HS-5 (cell line): ENCODE measurements around the gene RTL10.

ENCODE experiments used
- DNase-seq: peaks from one replicate; pipeline ENCODE4 v3.0.0-alpha.2; 2012; ENCODE audit warnings: low read depth

Gene RTL10

DNA sequence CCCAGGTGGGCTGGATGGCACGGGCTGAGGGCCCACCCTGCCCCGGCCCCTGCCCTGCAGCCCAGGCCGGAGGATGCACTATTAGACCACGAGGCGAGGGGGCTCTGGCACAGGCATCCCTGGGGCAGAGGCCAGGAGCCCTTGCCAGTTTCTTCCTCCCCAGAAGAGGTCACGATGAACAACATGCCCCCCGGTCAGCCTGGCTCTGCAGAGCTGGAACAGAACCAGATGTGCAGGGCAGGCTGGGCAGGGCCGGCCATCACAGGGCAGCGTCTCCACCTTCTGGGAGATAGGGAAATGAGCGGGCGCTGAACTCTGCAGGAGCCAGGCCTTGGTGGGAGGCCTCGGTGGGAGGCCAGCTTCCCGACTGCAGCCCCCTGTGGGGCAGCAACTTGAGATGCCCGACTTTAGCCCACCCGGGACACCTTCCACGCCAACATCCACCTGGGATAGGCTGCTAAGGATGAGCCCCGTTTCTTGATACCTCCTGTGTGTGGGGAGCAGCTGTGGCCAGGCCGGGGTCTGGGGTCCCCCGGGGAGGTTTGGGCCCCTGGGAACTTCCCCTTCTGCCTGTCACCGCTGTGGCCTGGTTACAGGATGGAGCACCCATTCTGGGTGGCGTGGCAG, 21.8 kb upstream of the RTL10 start:
- DNase-seq = no peak

DNA sequence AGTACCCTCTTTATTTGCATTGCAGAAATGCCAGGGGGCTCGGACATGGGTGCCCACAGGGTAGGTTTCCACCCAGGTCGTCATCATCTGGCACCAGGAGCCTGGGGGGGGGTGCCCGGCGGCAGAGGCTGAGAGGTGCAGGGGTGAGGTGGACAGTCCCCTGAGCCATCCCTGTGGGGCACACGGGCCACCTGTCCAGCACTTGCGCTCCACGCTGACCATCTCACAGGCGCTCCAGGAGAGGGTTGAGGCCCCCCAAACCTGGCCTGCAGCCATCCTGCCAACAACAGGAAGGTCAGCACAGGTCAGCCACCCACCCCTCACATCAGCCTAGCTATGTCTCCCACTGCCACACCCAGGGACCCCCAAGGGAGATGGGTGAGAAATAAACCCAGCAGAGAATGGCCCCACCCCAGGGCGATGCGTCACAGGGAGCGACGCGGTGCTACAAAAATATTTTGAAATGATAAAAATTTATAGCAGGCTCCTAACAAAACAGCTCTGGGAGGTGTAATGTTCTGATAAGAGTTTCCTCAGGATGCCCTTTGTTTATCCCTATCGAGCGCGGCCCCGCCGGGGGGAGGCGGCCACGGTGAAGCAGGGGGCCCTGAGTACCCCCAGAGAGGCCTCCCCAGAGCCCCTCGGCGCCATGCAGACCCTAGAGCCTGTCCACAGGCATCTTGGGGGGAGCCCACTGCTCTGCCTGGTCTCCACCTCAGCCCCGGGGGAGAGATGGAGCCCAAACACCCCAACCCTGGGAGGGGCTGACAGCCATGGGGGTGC, 21.0 kb upstream of the RTL10 start:
- DNase-seq = no peak

GRCh38 chr22:19875061-19875530, 20.4 kb upstream of the RTL10 start:
- DNase-seq = no peak

GRCh38 chr22:19874307-19875060, 19.8 kb upstream of the RTL10 start:
- DNase-seq = no peak

DNA sequence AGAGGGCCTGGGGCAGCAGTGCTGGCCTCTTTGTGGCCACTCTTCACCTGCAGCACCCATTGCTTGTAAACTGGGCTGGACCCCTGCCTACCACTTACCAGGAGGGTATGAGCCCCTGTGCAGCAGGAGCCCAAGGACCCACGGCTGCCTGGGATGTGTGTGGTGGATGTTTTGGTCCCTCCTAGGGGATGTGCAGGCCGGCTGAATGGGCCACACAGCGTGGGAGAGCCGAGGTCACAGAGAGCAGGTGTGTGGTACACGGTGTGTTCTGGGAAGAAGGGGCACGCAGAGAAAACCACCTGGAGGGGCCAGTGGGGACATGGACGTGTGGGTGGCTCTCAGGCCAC, 19.3 kb upstream of the RTL10 start:
- no peak for DNase-seq

- DNase-seq = no peak
Measured at GRCh38 chr22:19873138-19873959, 18.7 kb upstream of the RTL10 start.

DNA sequence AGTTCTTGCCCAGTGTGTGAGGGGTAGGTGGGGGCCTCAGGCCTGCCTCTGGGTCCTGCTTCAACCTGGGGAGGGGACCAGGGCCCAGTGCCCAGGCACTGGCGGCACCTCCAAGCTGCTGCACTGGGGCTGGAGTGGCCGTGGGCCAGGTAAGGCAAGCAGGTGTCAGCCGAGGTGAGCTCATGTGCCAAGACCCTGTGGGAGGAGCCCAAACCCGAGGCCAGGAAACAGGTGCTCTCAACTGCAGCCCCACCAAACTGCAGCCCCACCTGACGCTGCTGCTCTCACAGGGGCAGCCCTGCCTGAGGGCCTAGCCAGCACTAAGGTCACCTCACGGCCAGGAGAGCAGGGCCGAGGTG, 18.1 kb upstream of the RTL10 start:
- DNase-seq = no peak

DNA sequence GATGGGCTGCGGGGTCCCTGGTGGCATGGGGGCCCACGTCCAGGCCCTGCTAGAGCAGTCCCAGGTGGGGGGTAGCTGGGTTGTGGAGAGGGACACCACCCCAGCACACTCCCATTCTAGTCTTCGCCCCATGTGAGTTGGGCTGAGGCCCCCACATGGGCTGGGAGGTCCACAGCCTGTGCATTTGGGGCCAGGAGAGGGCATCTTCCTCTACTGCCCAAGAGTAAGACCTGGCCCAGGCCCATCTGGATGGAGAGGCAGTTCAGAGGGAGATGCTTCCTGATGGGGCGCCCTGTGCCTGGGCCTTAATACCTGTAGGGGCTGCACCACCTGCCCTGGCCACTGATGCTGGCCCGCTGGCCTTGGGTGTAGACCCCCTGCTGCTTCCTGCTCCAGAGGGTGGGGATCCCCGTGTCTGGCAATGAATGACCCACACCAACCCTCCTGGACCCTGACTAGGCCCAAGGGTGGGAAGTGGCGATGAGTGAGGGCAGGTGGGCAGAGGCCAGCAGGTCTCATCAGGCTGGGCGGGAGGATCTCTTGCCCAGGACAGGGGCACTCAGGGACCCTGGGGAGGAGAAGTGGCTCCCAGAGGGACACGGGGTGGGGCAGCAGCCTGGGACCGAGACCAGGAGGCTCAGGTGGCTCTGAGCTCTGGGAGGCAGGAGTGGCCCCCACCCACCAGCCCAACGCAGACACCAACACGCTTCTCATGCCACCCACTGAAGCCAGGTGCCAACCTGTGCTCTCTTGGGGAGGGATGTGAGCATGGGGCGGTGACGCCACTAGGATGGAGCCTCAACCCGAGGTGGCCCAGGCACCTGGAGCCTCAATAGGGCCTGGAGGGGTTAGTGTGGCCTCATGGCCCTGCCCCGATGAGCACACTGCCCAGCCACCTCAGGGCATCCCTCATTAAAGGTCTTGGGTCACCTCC, 17.4 kb upstream of the RTL10 start:
- DNase-seq = no peak

GRCh38 chr22:19871023-19871844, 16.6 kb upstream of the RTL10 start:
- DNase-seq = no peak

DNA sequence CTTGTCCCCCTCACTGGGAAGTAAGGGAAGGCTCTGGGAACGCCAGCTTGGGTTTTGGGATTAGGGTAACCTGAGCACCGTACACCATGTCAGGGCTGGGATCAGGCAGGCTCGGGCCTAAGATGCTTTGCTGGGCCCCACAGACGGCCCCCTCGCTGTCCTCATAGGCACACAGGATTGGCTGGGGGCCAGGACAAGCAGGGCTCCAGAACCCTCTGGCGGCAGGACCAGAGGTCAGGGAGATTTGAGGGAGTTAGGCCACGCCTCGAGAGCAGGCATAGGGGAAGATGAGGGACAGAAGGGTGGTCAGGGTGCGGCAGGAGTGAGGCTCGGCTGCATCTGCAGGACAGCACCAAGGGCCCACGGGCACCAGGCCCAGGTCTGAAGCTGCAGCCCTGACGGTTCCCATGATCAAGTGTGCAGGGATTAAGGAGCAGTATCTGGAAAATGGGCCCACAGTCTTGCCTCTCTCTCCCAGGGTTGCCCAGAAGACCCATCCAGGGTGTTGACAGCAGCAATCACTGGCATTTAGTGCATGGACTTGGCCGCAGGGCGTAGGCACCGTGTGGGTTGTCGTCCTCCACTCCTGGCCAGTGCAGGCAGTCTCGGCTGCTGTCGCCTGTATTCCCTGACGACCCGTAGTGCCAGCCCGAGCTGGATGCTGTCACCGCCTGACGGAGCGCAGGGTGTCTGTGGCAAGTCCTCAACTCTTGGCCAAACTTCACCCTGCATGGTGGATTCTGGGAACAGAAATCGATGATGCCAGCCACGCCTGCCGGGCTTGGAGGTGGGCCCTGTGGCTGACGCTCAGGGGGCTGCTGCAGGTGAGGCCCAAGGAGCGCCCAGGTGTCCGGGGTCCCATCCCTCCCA, 15.7 kb upstream of the RTL10 start:
- DNase-seq = no peak

- DNase-seq = no peak
Measured at GRCh38 chr22:19869497-19870152, 15.0 kb upstream of the RTL10 start.

DNA sequence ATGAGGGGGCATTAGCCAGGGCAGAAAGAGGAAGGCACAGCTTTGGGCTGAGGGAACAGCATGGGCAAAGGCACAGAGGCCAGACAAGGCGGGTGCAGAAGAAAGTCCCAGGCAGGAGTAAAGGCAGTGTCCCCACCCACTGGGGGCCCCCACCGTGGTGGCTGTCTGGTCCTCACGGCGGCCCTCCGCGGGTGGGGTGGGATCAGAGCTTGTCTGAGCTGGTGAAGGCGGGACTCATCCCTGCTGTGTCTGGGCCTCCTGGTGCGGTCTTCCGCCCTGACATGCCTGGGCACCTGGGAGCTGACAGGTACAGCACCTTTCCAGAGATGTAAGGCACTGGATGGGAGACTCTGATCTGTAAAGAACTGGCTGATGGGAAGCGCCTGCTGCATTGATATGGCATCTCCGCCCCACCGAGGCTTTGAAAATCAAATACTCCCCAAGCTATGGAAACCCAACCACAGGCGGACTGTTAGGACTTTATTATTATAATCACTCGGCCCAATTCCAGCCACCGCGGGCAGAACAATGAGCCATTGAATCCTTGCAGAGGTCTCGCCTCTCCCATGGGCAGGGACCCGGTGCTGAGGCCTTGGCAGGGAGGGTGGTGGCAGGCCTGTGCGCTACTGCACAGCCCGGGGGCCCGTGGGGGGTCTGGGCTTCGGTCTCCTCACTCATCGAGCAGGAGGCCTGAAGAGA, 14.2 kb upstream of the RTL10 start:
- no peak for DNase-seq

GRCh38 chr22:19868333-19868732, 13.7 kb upstream of the RTL10 start:
- no peak for DNase-seq

DNA sequence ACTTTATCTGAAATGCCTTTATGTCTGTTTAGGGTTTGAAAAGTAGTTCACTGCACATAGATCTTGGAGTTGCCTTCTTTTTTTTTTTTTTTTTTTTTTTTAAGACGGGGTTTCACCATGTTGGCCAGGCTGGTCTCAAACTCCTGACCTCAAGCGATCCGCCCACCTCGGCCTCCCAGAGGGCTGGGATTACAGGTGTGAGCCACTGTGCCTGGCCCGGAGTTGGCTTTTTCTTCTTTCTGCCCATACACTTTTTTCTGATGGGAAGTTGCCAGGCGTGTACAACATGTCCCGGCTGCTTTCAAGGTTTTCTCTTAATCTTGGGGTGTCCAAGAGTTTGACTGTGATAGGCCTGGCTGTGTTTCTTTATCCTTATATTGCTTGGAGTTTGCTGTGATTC, 12.9 kb upstream of the RTL10 start:
- DNase-seq = no peak

DNA sequence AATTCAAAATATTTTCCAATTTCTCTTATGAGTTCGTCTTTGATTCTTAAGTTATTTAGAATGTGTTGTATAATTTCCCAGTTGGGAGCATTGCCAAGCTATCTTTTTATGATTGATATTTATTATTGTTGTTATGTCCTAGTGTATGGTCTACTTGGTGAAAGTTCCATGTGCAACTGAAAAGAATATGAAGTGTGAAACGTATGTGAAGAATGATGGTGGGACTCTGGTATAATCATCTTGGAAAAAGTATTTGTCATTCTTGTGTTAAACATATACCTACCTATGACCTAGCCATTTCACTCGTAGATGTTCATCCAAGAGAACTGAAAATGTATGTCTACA, 12.0 kb upstream of the RTL10 start:
- DNase-seq = no peak

DNA sequence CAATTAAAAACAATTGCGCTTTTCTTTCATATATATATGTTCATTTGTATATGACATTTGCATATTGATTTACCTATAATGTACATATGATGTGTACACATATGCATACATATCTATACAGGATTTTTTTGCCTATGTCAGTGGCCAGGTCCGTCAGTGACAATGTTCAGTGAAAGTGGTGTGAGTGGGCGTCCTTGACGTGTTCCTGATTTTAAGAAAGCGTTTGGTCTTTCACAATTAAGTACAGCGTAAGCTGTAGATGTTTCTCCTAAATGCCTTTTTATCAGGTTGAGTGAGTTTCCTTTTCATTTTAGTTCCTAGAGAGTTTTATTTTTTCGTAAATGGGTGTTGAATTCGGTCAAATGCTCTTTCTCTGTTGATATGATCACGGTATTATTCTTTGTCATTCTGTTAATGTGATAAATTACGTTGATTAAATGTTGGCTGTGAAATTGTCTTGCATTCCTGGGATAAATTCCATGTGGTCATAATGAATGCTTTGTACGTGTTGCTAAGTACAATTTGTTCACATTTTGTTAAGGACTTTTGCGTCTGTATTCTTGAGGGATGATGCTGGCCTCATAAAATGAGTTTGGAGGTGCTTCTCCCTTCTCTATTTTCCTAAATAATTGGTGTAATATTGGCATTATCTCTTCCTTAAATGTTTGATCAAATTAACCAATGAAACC, 10.6 kb upstream of the RTL10 start:
- no peak for DNase-seq

GRCh38 chr22:19864538-19865106, 9.9 kb upstream of the RTL10 start:
- no peak for DNase-seq
